HG03039 (cell line): Measurements from ENCODE around the gene SDF2L1.
"Not testable (repeated sequence)": the region's sequence is repeated elsewhere in the genome, so short reads cannot be mapped to it uniquely, and the experiment has no call there.

Experiments
- ATAC-seq: cut with Tn5 transposase; IDR thresholded peaks from one replicate; pipeline ENCODE4 v1.9.1; 2021; ENCODE audit warnings: mild to moderate bottlenecking, moderate library complexity; ENCODE audit not compliant: unreplicated experiment

The SDF2L1 gene, protein sequence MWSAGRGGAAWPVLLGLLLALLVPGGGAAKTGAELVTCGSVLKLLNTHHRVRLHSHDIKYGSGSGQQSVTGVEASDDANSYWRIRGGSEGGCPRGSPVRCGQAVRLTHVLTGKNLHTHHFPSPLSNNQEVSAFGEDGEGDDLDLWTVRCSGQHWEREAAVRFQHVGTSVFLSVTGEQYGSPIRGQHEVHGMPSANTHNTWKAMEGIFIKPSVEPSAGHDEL

DNA sequence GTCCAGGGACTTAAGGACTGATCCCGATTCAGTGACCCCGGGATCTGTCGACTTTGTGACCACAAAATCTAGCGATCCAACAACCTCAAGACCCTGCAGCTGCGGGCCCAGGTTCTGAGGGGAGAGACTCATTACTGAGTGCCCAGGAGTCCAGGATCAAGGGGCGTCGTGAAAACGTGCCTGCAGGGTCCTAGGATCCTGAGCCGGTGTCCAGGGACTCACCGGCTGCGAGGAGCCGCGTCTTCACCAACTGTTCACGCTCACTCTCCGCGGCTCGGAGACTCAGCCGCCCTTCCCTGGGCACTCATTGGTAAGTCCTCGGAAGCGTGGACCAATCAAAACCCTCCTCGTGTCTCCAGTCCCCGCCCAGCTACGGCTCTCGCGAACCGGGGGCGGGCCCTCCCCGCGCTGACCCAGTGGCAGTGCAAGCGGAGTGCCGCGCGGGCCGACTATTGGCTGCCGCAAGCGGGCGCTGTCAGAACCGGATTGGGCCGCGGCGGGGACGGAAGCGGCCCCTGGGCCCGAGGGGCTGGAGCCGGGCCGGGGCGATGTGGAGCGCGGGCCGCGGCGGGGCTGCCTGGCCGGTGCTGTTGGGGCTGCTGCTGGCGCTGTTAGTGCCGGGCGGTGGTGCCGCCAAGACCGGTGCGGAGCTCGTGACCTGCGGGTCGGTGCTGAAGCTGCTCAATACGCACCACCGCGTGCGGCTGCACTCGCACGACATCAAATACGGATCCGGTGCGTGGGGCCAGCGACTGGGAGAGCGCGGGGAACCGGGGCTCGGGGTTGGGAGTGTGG lies at the start of gene SDF2L1:
Gene SDF2L1 (plus strand): TSS at position 514 of the 795 bp plus-strand sequence. CDS start 35 bp downstream, at position 549.
- peak; percentile 89 for ATAC-seq

DNA sequence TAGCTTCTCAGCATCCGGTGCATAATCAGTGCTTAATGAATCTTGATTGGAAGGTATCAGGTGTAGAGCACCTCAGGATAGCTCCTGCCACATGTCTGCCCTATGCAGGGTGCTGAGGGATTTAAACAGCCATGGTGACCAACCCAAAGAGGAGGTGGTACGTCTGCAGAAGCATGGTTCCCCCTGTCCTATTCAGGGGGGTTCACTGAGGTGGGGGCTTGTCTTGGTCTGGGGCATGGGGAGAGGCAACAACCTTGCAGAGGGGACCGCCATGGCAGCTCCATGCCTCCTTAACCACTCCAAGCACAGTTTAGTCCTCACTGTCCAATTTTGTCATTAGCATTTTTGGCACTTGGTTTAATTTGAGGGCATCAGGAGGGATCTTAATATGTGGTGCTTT lies 49.7 kb upstream of the SDF2L1 start:
- no peak for ATAC-seq

DNA sequence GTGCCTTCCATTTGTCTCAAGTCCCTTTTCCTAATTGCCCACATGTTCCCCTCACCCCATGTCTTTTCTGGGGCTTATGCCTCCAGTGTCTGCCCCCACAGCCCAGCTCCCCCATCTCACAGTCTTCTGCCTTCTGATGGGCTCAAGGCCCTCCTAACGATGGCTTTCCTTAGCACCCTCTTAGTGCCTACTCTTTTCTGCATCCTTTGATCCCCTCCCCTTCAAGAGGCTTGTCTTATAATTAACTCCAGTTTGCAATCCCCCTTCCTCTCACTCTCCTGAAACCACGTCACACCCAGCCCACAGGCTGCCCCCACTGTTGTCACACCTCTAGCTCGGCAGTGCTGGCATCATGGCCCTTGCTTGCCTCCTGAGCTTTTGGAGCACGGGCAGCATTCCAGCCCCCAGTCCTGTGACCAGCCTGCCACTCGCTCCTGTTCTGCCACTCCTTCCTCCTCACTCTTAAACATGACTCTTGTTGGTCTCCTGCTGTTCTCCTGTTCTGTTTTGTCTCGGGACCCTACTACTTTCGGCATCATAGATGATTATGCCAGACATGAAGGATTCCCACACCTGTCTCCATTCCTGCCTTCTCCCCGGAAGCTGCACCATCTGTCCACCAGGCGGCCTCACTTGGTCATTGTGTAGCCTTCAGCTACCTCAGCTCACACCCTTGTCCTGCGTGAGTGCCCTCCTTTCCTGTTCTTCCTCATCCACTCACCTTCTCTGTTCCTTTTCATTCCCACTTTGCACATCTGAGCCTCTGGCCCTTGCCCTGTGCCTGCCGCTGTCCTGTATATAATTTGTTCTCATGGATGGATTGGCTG lies 48.5 kb upstream of the SDF2L1 start:
- no peak for ATAC-seq

DNA sequence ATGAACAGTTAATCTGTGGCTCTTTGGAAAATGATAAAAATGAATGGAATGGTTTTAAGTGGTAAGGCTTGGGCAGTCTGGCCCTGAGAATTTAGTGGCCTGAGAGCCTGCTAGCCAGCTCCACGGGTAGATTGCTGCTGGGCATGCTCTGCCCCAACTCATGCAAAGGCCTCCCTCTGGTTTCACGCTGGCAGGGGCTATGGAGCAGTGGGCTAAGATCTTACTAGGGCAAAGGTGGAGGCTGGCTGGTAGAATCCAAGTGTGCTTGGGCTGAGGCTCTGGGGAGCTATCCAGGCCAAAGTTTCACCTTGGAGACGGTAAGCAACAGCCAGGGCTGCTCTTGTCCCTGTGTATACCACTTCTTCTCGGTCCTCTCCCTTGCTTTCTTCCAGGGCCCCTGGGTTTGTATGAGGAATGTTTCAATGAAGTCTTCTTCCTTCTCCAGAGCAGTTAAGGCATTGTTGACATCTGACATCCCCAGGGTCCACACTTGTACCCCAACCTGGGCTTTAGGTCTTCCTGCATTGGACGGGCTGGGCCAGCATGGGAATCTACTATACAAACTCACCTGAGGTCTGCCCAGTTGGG lies 47.1 kb upstream of the SDF2L1 start:
- ATAC-seq = no peak

DNA sequence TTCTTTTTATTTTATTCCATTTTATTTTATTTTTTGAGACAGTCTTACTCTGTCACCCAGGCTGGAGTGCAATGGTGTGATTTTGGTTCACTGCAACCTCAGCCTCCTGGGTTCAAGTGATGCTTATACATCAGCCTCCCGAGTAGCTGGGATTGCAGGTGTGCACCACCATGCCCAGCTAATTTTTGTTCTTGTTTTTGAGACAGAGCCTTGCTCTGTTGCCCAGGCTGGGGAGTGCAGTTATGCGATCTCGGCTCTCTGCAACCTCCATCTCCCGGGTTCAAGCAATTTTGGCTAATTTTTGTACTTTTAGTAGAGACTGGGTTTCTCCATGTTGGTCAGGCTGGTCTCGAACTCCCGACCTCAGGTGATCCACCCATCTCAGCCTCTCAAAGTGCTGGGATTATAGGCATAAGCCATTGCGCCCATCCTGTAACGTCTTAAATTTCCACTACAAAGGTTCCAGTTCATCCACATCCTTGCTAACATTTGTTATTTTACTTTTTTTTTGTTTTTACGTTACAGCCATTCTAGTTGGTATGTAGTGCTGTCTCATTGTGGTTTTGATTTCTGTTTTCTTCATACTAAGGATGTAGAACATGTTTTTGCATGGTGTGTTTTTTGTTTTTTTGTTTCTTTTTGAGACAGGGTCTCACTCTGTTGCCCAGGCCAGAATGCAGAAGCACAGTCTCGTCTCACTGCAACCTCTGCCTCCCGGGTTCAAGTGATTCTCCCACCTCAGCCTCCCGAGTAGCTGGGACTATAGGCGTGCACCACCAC lies 45.6 kb upstream of the SDF2L1 start:
- ATAC-seq = not testable (repeated sequence)

DNA sequence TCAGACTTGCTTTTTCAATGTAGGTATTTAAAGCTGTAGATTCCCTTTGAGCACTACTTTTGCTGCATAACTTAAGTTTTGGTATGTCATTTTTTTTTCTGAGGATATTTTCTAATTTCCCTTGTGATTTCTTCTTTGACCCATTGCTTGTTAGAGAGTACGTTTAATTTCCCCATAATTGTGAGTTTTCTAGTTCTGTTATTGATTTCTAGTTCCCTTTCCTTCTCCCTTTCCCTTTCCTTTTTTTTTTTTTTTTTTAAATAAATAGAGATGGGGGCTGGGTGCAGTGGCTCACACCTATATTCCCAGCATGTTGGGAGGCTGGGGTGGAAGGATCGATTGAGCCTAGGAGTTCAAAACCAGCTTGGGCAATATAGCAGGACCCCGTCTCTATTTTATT lies 43.8 kb upstream of the SDF2L1 start:
- no peak for ATAC-seq

DNA sequence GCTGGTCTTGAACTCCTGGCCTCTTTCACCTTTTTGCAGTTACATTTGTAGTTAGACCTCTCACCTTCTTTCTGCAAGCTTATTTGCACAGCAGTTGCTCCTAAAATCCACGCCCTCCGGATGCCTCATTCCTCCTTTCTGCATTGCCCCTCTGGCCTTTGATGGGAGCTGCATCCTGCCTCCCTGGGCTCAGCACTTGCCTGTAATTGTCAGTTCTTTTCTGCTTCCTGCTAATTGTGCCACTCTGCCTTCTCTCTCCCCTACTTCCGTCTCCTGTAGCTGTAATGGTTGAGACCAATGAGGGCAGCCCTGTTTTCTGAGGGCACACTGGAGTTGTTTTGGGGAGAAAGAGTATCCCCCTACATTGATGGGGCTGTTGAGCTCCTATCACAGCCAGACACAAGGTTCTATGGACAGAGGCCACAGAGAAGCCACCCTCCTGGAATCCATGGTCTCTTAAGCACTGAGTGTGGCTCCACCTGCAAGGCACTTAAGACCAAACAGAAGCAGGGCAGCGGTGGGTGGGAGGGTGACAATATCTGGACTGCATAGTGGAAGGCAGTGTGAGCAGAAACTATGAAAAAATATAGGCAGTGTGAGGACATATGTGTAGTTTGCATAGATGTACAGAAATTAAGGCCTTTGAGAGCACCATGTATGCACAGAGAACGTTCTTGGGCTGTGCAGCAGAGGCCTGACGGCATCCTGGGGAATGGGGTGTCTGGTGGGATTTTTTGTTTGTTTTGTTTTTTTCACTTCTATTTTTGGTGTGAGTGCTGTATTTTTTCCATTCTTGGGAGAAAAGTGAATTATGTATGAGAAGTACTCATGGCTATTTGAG lies 42.8 kb upstream of the SDF2L1 start:
- no peak for ATAC-seq

DNA sequence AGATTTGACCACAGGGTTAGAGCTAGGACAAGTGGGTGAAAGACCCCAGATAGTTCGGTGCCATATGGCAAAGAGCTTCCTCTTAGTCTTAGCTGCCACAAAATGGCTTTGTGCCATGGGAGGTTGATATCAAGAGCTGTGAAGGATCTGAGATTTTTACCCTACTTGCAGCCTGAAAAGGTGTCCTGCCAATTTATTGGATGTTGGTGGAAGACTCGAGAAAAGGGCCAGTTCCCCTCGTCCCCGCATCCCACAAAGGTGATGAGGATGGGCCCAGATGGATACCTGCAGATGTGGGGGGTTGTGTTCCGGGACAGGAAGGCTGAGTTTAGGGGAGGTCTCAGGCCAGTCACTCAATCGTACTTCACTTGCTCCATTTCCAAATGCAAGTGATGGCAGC lies 39.5 kb upstream of the SDF2L1 start:
- ATAC-seq = no peak

DNA sequence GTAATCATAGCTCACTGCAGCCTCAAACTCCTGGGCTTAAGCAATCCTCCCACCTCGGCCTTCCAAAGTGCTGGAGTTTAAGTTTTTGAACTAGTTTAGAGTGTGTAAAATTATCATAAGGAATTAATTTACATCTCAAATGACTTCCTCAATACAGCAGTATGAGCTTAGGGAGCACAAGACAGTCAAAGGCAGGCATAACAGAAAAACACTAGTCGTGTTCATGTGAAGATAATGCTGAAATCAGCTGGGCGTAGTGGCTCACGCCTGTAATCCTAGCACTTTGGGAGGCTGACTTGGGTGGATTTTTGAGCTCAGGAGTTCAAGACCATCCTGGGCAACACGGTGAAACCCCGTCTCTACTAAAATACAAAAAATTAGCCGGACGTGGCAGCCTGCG lies 38.1 kb upstream of the SDF2L1 start:
- no peak for ATAC-seq

DNA sequence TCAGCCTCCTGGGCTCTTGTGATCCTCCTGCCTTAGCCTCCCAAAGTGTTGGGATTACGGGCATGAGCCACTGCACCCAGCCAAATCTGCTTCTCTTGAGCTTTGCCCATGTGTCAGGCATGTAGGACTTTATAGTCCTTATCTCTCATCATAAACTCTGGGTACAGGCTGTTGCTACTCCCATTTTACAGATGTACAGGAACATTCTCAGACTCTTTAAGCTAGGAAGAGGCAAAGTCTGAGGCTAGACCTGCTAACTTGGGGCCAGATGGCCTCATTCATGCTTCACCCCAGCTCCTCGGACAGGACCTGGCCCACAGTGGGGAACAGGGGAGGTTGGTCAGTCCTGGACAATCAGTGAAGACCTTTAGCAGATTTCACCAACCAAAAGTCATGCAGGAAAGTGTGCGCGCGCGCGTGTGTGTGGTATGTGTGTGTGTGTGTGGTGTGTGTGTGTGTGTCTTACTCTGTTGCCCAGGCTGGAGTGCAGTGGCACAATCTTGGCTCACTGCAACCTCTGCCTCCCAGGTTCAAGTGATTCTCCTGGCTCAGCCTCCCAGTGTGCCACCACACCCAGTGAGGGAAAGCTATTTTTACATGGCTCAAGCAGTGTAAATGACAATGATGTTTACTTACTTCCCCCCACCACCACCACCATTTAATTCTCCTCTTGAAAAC lies 36.1 kb upstream of the SDF2L1 start:
- no peak for ATAC-seq

DNA sequence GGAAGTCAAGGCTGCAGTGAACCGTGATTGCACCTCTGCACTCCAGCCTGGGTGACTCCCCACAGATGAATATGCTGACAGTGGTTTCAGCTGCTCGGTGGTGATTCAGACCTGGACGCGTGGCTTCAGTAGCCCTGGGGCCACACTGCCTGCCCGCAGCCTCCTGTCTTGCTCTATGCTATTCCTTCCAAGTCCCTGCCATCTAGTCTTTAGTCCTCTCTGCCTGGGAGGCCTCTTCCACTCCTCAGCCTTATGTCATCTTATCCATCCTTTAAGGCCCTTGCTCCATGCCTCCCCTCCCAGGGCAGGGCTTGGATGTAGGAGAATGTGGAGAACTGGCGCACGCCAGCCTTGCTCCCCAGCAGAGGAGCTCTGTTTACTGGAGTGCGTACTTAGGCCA lies 35.3 kb upstream of the SDF2L1 start:
- no peak for ATAC-seq

DNA sequence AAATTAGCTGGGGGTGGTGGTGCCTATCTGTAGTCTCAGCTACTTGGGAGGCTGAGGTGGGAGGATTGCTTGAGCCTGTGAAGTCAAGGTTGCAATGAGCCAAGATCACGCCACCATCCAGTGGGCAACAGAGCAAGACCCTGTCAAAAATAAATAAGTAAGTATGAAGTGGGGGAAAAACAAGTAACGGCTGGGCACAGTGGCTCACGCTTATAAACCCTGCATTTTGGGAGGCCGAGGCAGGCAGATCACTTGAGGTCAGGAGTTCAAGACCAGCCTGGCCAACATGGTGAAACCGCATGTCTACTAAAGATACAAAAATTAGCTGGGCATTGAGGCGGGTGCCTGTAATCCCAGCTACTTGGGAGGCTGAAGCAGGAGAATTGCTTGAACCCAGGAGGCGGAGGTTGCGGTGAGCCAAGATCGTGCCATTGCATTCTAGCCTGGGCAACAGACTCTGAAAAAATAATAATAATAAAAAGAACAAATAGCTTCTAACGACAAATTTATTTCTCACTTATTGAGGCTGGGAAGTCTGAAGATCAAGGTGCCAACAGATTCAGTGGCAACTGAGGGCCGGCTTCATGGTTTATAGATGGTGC lies 32.4 kb upstream of the SDF2L1 start:
- not testable (repeated sequence) for ATAC-seq

DNA sequence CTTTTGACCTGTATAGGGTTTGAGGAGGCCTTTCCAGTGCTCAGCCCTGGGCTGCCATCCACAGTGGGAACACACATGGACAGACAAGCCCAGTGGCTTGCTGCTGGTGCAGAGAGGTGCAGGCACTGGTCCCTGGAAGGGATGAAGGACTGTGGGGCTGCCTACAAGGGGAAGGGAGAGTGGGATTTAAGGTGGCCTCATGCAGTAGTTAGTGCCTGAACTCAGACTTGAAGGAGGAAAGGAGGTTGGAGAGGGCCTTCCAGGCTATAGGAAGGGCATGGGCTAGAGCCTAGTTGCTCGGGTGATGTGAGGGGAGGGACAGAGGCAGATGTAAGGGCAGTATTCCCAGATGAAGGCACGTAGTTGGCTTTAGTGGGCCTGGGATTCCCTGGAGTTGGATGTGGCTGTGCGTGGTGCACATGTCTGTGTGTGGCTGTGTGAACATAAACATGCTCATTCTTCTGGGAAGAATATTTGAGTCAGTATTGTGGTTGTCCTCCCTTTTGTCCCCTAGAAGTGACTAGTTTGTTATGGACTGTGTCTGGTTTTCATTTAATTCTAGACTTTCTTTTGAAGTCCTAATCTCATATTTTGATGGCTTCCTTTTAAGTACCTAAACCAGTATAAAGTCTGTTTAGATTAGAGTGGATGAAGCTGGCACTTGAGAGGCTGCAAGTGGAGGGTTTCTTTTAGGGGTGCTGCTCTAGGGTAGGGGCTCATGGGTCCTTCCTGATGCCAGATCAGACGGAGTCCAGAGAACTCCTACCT lies 30.7 kb upstream of the SDF2L1 start:
- ATAC-seq = no peak

DNA sequence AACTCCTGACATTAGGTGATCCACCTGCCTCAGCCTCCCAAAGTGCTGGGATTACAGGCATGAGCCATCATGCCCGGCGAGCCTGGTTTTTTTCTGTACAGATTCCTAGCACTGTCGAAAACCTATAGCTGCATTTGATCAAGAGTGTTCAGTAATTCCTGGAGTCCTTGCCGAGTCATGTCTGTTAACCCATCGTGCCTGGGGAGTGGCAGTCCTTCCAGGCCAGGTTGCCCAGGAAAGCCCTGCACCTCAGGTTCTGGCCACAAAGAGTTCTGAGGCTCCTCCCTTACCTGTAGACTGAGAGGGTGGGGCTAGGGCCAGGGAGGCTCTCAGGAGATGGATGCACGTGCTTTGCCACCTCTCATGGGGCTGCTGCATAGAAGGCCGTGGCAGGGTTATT lies 29.2 kb upstream of the SDF2L1 start:
- no peak for ATAC-seq

DNA sequence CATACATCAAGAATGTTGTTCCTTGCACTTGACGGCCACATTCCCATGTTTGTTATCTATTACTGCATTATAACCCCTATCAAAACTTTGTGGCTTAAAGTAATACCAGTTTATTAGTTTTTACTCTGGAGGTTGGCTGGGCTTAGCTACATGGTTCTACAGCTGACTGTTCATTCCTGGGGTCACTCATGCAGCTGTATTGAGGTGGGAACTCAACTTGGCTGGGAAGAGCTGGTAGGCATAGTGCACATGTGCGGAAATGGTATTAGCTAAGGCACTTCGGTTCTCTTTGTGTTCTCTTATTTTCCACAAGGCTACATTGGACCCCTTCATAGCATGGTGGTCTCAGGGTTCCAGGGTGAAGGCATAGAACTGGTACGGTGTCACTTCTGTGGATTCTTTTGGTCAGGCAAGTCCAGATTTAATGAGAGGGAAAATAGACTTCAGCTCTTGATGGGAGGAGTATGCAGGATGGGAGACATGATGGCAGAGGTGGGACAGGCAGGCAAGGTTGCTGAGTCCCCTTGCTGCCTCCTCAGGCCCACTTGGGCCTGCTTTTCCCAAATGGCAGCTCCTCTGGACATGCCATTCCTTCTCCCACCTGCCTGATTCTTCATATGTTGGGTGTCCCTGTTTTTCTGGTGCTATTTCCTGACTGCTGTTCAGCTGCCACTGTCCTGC lies 28.4 kb upstream of the SDF2L1 start:
- no peak for ATAC-seq

DNA sequence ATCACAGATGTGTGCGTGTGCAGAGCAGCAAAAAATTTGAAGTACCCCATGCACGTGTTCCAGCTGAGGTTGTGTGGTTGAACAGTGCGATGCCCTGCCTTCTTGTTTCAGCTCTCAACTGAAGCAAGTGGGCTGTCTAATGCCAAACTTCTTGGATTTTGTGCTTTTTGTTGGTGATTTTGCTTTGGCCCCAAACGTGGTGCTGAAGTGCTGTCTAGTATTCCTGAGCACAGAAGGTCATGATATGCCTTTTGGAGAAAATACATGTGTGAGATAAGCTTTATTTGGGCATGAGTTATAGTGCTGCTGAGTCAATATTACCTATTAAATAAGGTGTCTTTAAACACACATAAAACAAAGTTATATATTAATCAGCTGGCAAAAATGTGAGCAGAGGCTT lies 26.4 kb upstream of the SDF2L1 start:
- ATAC-seq = no peak

DNA sequence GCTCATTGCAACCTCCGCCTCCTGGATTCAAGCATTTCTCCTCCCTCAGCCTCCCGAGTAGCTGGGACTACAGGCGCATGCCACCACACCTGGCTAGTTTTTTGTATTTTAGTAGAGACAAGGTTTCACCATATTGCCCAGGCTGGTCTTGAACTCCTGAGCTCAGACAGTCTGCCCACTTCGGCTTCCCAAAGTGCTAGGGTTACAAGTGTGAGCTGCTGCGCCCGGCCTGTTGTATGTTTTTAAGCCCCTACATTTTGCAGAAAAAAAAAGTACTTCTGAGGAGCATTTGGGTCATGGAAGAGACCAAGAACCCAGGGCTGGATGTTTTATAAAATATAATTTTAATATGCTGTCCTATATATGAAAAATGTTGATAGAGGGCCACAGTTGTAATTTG lies 24.8 kb upstream of the SDF2L1 start:
- ATAC-seq = not testable (repeated sequence)
